Panc1 (cell line): ENCODE measurements around the gene GON4L. TPM values are rescaled to one million over a fixed set of nuclear protein-coding genes. Genes with fewer than 3 reads are reported as not detected.

Experiments used
- ATAC-seq: fragments of 200-7000 bp; cut with Tn5 transposase; 2 replicates; pipeline ENCODE4 v1.9.1; 2020; ENCODE audit warnings: mild to moderate bottlenecking, moderate library complexity
- BruUV-seq: library from RNA; stranded (reverse); fragments of 400-500 nt; replicated peaks from 2 replicates; lab custom pipeline; 2021; lab: Mats Ljungman, UMichigan
- CTCF ChIA-PET: fragments of 300-600 bp; sonication (Branson Sonifier 250); formaldehyde crosslinking; loops from one replicate; lab custom pipeline; 2022; ENCODE audit warnings: antibody characterized with exemption; lab: Charles Lee
- POLR2A ChIA-PET: fragments of 300-600 bp; sonication (Branson Sonifier 250); formaldehyde crosslinking; loops from one replicate; lab custom pipeline; 2022; ENCODE audit warnings: antibody characterized with exemption; lab: Charles Lee
- DNase-seq: peaks from one replicate; pipeline ENCODE4 v3.0.0-alpha.2; 2010; ENCODE audit warnings: low read depth, low spot score
- H3K27ac ChIP-seq: 2 replicates; pipeline ENCODE4 v1.5.1; 2011; ENCODE audit warnings: mild to moderate bottlenecking, low read length, inconsistent platforms
- H3K27me3 ChIP-seq: fragments of 200-500 bp; sonication (Bioruptor generic); 2 replicates; pipeline ENCODE4 v1.6.0; 2014; ENCODE audit warnings: low read length, inconsistent platforms; ENCODE audit not compliant: control insufficient read depth, insufficient read depth
- H3K36me3 ChIP-seq: fragments of 200-500 bp; sonication (Bioruptor generic); 2 replicates; pipeline ENCODE4 v1.5.1; 2014; ENCODE audit warnings: inconsistent platforms, mild to moderate bottlenecking, low read length, moderate library complexity; ENCODE audit not compliant: control insufficient read depth, insufficient read depth
- H3K4me1 ChIP-seq: 2 replicates; pipeline ENCODE4 v1.5.1; 2011; ENCODE audit warnings: inconsistent platforms, mild to moderate bottlenecking, low read length, moderate library complexity; ENCODE audit not compliant: control insufficient read depth, insufficient read depth
- H3K4me3 ChIP-seq, 2 experiments: 2 replicates each; pipeline ENCODE4 v1.5.1; 2011 to 2012; ENCODE audit warnings: low read depth in 2 of 2, low read length in 2 of 2, mild to moderate bottlenecking in 2 of 2, inconsistent platforms in 1 of 2, moderate library complexity in 1 of 2
- H3K9me3 ChIP-seq: fragments of 200-500 bp; sonication (Bioruptor generic); 2 replicates; pipeline ENCODE4 v1.5.1; 2014; ENCODE audit warnings: low read depth, mild to moderate bottlenecking, inconsistent platforms, low read length, moderate library complexity; ENCODE audit not compliant: control insufficient read depth, insufficient read depth
- POLR2AphosphoS5 ChIP-seq: IDR thresholded peaks from 2 replicates; pipeline ENCODE4 v1.6.1; 2012; ENCODE audit warnings: mild to moderate bottlenecking, low read depth, low read length, moderate library complexity
- REST ChIP-seq, 2 experiments: IDR thresholded peaks; 2 replicates each; pipeline ENCODE4 v1.6.1; 2011 to 2012; ENCODE audit warnings: low read depth in 2 of 2, control low read depth in 1 of 2, low read length in 1 of 2, mild to moderate bottlenecking in 1 of 2, moderate library complexity in 1 of 2; ENCODE audit not compliant: insufficient read depth in 1 of 2
- SIN3A ChIP-seq: IDR thresholded peaks from 2 replicates; pipeline ENCODE4 v1.6.1; 2012; ENCODE audit warnings: low read depth, mild to moderate bottlenecking, low read length, moderate library complexity, borderline replicate concordance; ENCODE audit not compliant: insufficient read depth
- TCF7L2 ChIP-seq: IDR thresholded peaks from 2 replicates; pipeline ENCODE4 v1.6.1; 2011; ENCODE audit warnings: mild to moderate bottlenecking, low read depth, low read length, inconsistent platforms
- in situ Hi-C: cut with HindIII; loops from 2 replicates; pipeline ENCODE4 v1.10.0; 2016; ENCODE audit warnings: low sequenced_read_pairs, low pct_unique_long_range_greater_than_20kb
- intact Hi-C: fragments of 100-400 bp; cut with micrococcal nuclease; formaldehyde crosslinking; loops from one replicate; pipeline ENCODE4 v1.10.0; 2022; ENCODE audit not compliant: unreplicated experiment
- total RNA-seq: library from RNA; stranded (reverse); gene quantifications from one replicate; pipeline ENCODE4 v1.2.1, GENCODE V29; 2021; ENCODE audit not compliant: unreplicated experiment
- TF ChIP-seq, protein P1 (sequence below): fragments of 450-650 bp; IDR thresholded peaks from 2 replicates; pipeline ENCODE4 v1.5.1; 2017; ENCODE audit warnings: mild to moderate bottlenecking

GON4L gene
- total RNA-seq, 1 experiment from 2014 or later: 47.6 TPM

- ATAC-seq: no peak
- DNase-seq: no peak
- H3K36me3 ChIP-seq: peaks cover 11% of the 10 kb centered on the region
- intact Hi-C loops: no loop called here
- H3K27me3 ChIP-seq: no peaks in the 10 kb centered on the region
- H3K4me3 ChIP-seq: no peak overlapping the region
- H3K9me3 ChIP-seq: no peaks in the 10 kb centered on the region
- in situ Hi-C loops: no loop called here
- no TSS peak for BruUV-seq
- no peaks in the 10 kb centered on the region for H3K4me1 ChIP-seq
- ChIA-PET POLR2A (no interaction called here), CTCF (no interaction called here)
- H3K27ac ChIP-seq: no peak overlapping the region
- no peak for TF ChIP-seq POLR2AphosphoS5
- TF ChIP-seq, protein P1, sequence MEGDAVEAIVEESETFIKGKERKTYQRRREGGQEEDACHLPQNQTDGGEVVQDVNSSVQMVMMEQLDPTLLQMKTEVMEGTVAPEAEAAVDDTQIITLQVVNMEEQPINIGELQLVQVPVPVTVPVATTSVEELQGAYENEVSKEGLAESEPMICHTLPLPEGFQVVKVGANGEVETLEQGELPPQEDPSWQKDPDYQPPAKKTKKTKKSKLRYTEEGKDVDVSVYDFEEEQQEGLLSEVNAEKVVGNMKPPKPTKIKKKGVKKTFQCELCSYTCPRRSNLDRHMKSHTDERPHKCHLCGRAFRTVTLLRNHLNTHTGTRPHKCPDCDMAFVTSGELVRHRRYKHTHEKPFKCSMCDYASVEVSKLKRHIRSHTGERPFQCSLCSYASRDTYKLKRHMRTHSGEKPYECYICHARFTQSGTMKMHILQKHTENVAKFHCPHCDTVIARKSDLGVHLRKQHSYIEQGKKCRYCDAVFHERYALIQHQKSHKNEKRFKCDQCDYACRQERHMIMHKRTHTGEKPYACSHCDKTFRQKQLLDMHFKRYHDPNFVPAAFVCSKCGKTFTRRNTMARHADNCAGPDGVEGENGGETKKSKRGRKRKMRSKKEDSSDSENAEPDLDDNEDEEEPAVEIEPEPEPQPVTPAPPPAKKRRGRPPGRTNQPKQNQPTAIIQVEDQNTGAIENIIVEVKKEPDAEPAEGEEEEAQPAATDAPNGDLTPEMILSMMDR: no peak
- no peak for TF ChIP-seq REST (IDR thresholded peaks at IDR 0.05; ENCODE audit: insufficient read depth in 1 of 2, low read depth in 2 of 2, low read length in 1 of 2)
- TF ChIP-seq SIN3A: no peak
Observed at GRCh38 chr1:155794605-155795245, 62.3 kb downstream of the GON4L start.

DNA sequence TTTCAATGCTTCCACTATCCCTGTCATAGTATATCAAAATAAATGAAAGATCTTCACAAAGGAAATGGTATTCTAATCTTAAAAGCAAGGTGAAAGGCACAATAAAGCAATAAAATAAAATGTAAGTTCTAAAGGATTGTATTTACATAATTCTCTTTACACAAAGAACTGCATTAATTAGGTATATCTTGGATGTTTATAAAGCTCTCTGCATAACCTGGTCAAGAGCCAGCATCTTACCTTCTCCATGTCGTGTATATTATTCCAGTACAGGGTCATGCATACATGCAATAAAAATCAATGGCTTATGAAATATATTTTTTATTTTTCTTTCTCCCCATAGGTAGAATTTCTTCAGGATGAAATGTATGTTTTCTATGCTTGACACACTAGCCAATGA is 63.8 kb downstream of the GON4L start:
- Histone ChIP-seq H3K9me3 (no peaks in the 10 kb centered on the region), H3K4me3 (no peak overlapping the region), H3K27ac (no peak overlapping the region), H3K4me1 (no peaks in the 10 kb centered on the region), H3K36me3 (peaks cover 11% of the 10 kb centered on the region), H3K27me3 (no peaks in the 10 kb centered on the region)
- no TSS peak for BruUV-seq
- intact Hi-C loops (no loop called here), in situ Hi-C loops (no loop called here)
- ATAC-seq: no peak
- no peak for TF ChIP-seq POLR2AphosphoS5
- TF ChIP-seq SIN3A: no peak
- TF ChIP-seq TCF7L2: no peak
- TF ChIP-seq REST (IDR thresholded peaks at IDR 0.05; ENCODE audit: insufficient read depth in 1 of 2, low read depth in 2 of 2, low read length in 1 of 2): no peak
- TF ChIP-seq, protein P1: no peak
- CTCF ChIA-PET: no interaction called here
- POLR2A ChIA-PET: no interaction called here
- no peak for DNase-seq
